ENCODE data around the gene KRTAP10-11. TPM values are rescaled to one million over a fixed set of nuclear protein-coding genes. Genes with fewer than 3 reads are reported as not detected.

KRTAP10-11 gene
- total RNA-seq, 1 donor, result not detected

DNA sequence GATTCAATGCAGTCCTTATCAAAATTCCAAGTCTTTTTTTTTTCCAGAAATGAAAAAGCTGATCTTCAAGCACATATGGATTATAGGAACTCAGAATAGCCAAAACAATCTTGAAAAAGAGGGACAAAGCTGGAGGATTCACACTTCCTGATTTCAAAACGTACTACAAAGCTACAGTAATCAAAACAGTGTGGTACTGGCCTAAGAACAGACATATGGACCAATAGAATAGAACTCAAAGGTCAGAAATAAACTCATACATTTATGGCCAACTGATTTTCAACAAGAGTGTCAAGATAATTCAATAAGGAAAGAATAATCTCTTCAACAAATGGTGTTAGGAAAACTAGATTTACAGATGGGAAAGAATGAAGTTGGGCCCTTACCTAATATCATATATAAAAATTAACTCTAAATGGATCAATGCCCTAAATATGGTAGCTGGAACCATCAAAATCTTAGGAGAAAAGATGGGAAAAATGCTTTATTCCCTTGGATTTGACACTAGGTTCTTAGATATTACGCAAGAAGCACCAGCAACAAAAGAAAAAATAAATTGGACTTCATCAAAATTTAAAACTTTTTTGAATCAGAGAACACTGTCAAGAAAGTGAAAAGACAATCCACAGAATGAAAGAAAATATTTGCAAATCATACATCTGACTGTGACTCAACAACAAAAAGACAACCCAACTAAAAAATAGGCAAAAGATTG is 46.7 kb downstream of the KRTAP10-11 start:
- TF ChIP-seq, protein P1, sequence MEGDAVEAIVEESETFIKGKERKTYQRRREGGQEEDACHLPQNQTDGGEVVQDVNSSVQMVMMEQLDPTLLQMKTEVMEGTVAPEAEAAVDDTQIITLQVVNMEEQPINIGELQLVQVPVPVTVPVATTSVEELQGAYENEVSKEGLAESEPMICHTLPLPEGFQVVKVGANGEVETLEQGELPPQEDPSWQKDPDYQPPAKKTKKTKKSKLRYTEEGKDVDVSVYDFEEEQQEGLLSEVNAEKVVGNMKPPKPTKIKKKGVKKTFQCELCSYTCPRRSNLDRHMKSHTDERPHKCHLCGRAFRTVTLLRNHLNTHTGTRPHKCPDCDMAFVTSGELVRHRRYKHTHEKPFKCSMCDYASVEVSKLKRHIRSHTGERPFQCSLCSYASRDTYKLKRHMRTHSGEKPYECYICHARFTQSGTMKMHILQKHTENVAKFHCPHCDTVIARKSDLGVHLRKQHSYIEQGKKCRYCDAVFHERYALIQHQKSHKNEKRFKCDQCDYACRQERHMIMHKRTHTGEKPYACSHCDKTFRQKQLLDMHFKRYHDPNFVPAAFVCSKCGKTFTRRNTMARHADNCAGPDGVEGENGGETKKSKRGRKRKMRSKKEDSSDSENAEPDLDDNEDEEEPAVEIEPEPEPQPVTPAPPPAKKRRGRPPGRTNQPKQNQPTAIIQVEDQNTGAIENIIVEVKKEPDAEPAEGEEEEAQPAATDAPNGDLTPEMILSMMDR (IDR thresholded peaks at IDR 0.05; ENCODE audit: insufficient read depth, low read depth, low read length), result no peak
- no peak overlapping the region for H3K4me3 ChIP-seq (ENCODE audit: low read depth, low read length)
- DNase-seq (ENCODE audit: low read depth), result no peak

DNA sequence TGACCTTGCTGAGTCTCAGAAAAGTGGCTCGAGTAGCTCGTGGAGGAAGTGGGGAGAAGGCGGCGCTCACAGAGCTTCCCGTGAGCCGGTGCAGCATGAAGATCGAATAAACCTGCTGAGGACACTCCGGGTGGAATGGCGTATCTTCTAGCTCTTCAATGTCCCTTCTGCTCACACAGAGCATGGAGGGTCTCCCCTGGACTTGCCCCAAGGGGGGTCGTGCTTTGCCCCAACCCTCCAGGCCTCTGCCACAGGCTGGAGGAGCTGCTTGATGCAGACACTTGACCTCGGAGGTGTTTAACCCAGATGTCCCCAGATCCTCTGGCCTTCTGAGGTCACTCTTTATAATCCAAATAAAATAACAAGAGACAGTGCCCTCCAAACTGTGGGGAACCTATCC is 48.6 kb downstream of the KRTAP10-11 start:
- TF ChIP-seq, protein P1 (IDR thresholded peaks at IDR 0.05; ENCODE audit: insufficient read depth, low read depth, low read length), result no peak
- H3K4me3 ChIP-seq (ENCODE audit: low read depth, low read length), result no peak overlapping the region
- no peak for DNase-seq (ENCODE audit: low read depth)

DNA sequence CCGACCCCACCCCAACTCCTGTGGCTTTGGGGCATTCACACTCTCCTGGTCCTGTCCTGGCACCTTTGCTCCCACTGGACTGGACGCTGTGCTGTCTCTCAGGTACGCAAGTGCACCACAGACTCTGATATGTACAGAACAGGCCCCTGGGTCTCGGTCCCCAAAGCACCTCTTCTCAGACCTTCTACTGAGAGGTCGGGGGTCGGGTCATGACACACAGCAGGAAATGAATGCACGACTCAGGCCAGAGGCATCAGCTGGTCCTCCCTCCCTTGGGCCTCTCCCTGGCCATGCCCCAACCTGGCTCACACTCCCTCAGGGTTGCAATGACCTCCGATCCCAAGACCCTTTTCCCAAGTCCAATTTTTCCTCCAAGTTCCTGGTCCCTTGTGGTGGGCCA is 49.0 kb downstream of the KRTAP10-11 start:
- no peak for DNase-seq (ENCODE audit: low read depth)
- H3K4me3 ChIP-seq (ENCODE audit: low read depth, low read length), result no peak overlapping the region
- TF ChIP-seq, protein P1 (IDR thresholded peaks at IDR 0.05; ENCODE audit: insufficient read depth, low read depth, low read length), result no peak

DNA sequence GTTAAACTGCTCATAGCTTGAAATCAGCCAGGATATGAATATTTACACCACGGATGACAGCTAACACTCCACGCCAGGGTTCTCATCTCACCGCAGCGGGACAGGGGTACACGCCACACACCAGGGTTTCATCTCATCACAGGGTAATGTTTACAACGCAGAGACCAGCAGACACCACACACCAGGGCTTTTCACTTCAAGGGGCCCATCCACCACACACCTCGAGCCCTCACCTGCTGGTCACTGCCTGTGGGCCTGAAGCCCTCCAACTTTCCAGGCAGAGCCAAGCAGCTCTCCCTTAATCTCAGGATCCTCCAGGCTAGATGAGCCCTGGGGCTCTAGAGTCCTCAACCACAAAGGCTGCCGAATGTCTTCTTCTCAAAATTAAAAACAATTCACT is 49.4 kb downstream of the KRTAP10-11 start:
- no peak for DNase-seq (ENCODE audit: low read depth)
- no peak overlapping the region for H3K4me3 ChIP-seq (ENCODE audit: low read depth, low read length)
- TF ChIP-seq, protein P1 (IDR thresholded peaks at IDR 0.05; ENCODE audit: insufficient read depth, low read depth, low read length), result no peak

DNA sequence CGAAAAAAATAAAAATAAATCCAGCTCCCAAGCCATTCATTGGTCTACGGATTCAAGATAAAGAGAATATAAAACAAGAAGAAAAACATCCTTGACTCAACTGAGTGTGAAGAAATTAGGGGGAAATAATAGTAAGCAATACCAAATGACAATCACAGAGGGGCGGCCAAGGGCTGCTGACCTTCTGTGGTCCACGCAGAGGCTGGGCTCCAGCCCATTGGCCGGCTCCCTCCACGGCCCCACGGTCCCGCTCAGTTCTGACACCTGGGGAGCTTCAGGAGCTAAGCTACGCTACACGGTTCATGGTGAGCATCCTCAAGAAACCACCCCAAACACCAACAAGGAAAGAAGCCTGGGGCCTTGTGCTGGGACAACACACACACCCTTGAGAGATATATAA is 50.4 kb downstream of the KRTAP10-11 start:
- no peak for DNase-seq (ENCODE audit: low read depth)

More for the DNA sequence above, 50.4 kb downstream of the KRTAP10-11 start:
- no peak overlapping the region for H3K4me3 ChIP-seq (ENCODE audit: low read depth, low read length)
- TF ChIP-seq, protein P1 (IDR thresholded peaks at IDR 0.05; ENCODE audit: insufficient read depth, low read depth, low read length), result no peak

Small RNA genes lying within 50 kb of the gene (small RNA-seq; reads per million reads assigned to genes)
- not detected for gene KRTAP12-6P

Other genes starting within 250 kb of the KRTAP10-11 start
- gene LRRC3, start 190.9 kb upstream of the KRTAP10-11 start, total RNA-seq, result under 0.01 and 0.64 TPM in 2 replicates
- not detected in 2 replicates for gene KRTAP10-1, start 106.2 kb upstream of the KRTAP10-11 start, total RNA-seq
- gene KRTAP10-2, start 94.9 kb upstream of the KRTAP10-11 start, total RNA-seq, result not detected in 2 replicates
- not detected in 2 replicates for gene KRTAP10-3, start 87.6 kb upstream of the KRTAP10-11 start, total RNA-seq
- gene KRTAP10-4, start 72.7 kb upstream of the KRTAP10-11 start, total RNA-seq, result not detected in 2 replicates
- not detected in 2 replicates for gene KRTAP10-5, start 65.8 kb upstream of the KRTAP10-11 start, total RNA-seq
- gene KRTAP10-6, start 53.9 kb upstream of the KRTAP10-11 start, total RNA-seq, result not detected in 2 replicates
- not detected in 2 replicates for gene KRTAP10-7, start 45.8 kb upstream of the KRTAP10-11 start, total RNA-seq
- not detected in 2 replicates for gene KRTAP10-8, start 34.3 kb upstream of the KRTAP10-11 start, total RNA-seq
- gene KRTAP10-9, start 19.3 kb upstream of the KRTAP10-11 start, total RNA-seq, result not detected in 2 replicates
- not detected in 2 replicates for gene KRTAP10-10, start 9.1 kb upstream of the KRTAP10-11 start, total RNA-seq
- not detected in 2 replicates for gene KRTAP12-4, start 8.2 kb downstream of the KRTAP10-11 start, total RNA-seq
- not detected in 2 replicates for gene KRTAP12-3, start 11.5 kb downstream of the KRTAP10-11 start, total RNA-seq
- not detected in 2 replicates for gene KRTAP12-2, start 20.5 kb downstream of the KRTAP10-11 start, total RNA-seq
- not detected in 2 replicates for gene KRTAP12-1, start 35.7 kb downstream of the KRTAP10-11 start, total RNA-seq
- not detected in 2 replicates for gene KRTAP10-12, start 50.8 kb downstream of the KRTAP10-11 start, total RNA-seq
- gene TSPEAR, start 65.2 kb downstream of the KRTAP10-11 start, total RNA-seq, result under 0.01 TPM in 1 of 2 replicates, not detected in the other
- 86.7 and 88.5 TPM in 2 replicates for gene UBE2G2, start 155.4 kb downstream of the KRTAP10-11 start, total RNA-seq
- 81.5 and 102 TPM in 2 replicates for gene SUMO3, start 171.6 kb downstream of the KRTAP10-11 start, total RNA-seq
- 201 and 245 TPM in 2 replicates for gene PTTG1IP, start 227.3 kb downstream of the KRTAP10-11 start, total RNA-seq

Data from fibroblast of villous mesenchyme (primary cell).